HS-5 (cell line): ENCODE measurements around the gene MAPK4.
"Not testable (repeated sequence)": the region's sequence is repeated elsewhere in the genome, so short reads cannot be mapped to it uniquely, and the experiment has no call there.

Experiments used
- DNase-seq: peaks from one replicate; pipeline ENCODE4 v3.0.0-alpha.2; 2012; ENCODE audit warnings: low read depth

MAPK4 gene

GRCh38 chr18:50687491-50687890 is 127.6 kb downstream of the MAPK4 start:
- no peak for DNase-seq

- no peak for DNase-seq
Observed at GRCh38 chr18:50689578-50689977, 129.7 kb downstream of the MAPK4 start.

- DNase-seq: no peak
Observed at GRCh38 chr18:50694147-50694546, 134.3 kb downstream of the MAPK4 start.

GRCh38 chr18:50695431-50696176 is 135.7 kb downstream of the MAPK4 start:
- DNase-seq: no peak

- no peak for DNase-seq
Observed at GRCh38 chr18:50696436-50696835, 136.5 kb downstream of the MAPK4 start.

GRCh38 chr18:50696929-50697328 is 137.0 kb downstream of the MAPK4 start:
- no peak for DNase-seq

GRCh38 chr18:50697509-50697908 is 137.6 kb downstream of the MAPK4 start:
- DNase-seq: no peak

- DNase-seq: no peak
Observed at GRCh38 chr18:50700245-50701165, 140.6 kb downstream of the MAPK4 start.

GRCh38 chr18:50704357-50704940 is 144.6 kb downstream of the MAPK4 start:
- no peak for DNase-seq

GRCh38 chr18:50706199-50706598 is 146.3 kb downstream of the MAPK4 start:
- no peak for DNase-seq

GRCh38 chr18:50706651-50707050 is 146.8 kb downstream of the MAPK4 start:
- DNase-seq: no peak

GRCh38 chr18:50707297-50707696 is 147.4 kb downstream of the MAPK4 start:
- not testable (repeated sequence) for DNase-seq

GRCh38 chr18:50707855-50708469 is 148.1 kb downstream of the MAPK4 start:
- DNase-seq: no peak

- DNase-seq: no peak
Observed at GRCh38 chr18:50709193-50709592, 149.3 kb downstream of the MAPK4 start.

- no peak for DNase-seq
Observed at GRCh38 chr18:50711386-50711785, 151.5 kb downstream of the MAPK4 start.

- DNase-seq: no peak
Observed at GRCh38 chr18:50715919-50716318, 156.0 kb downstream of the MAPK4 start.

- no peak for DNase-seq
Observed at GRCh38 chr18:50716902-50717301, 157.0 kb downstream of the MAPK4 start.

- no peak for DNase-seq
Observed at GRCh38 chr18:50717563-50717962, 157.7 kb downstream of the MAPK4 start.

- DNase-seq: no peak
Observed at GRCh38 chr18:50719471-50720324, 159.8 kb downstream of the MAPK4 start.

- DNase-seq: no peak
Observed at GRCh38 chr18:50720325-50720674, 160.4 kb downstream of the MAPK4 start.

- DNase-seq: no peak
Observed at GRCh38 chr18:50721006-50721405, 161.1 kb downstream of the MAPK4 start.
